RWPE1 (cell line): ENCODE data around the gene RIMBP2.
A peak's percentile ranks its signal among the peaks of the same experiment; 100 is the strongest.

ENCODE experiments used
- CTCF ChIA-PET: fragments of 350-600 bp; sonication (Branson Sonifier 250); formaldehyde crosslinking; extraction: SDS; loops from one replicate; lab custom pipeline; 2021; lab: Yijun Ruan, JAX
- POLR2A ChIA-PET: fragments of 400-600 bp; formaldehyde crosslinking; extraction: SDS; loops from one replicate; lab custom pipeline; 2020; ENCODE audit warnings: antibody characterized with exemption; ENCODE audit not compliant: low non-redundant PET; lab: Yijun Ruan, JAX
- DNase-seq: peaks from one replicate; pipeline ENCODE4 v3.0.0; 2012; ENCODE audit warnings: low spot score
- H3K27ac ChIP-seq: fragments of 450-650 bp; 2 replicates; pipeline ENCODE4 v1.5.1; 2017
- TF ChIP-seq, protein P1 (sequence below): fragments of 450-650 bp; conservative IDR thresholded peaks from 2 replicates; pipeline ENCODE4 v1.5.1; 2017; ENCODE audit warnings: low read depth, mild to moderate bottlenecking

Gene RIMBP2, protein sequence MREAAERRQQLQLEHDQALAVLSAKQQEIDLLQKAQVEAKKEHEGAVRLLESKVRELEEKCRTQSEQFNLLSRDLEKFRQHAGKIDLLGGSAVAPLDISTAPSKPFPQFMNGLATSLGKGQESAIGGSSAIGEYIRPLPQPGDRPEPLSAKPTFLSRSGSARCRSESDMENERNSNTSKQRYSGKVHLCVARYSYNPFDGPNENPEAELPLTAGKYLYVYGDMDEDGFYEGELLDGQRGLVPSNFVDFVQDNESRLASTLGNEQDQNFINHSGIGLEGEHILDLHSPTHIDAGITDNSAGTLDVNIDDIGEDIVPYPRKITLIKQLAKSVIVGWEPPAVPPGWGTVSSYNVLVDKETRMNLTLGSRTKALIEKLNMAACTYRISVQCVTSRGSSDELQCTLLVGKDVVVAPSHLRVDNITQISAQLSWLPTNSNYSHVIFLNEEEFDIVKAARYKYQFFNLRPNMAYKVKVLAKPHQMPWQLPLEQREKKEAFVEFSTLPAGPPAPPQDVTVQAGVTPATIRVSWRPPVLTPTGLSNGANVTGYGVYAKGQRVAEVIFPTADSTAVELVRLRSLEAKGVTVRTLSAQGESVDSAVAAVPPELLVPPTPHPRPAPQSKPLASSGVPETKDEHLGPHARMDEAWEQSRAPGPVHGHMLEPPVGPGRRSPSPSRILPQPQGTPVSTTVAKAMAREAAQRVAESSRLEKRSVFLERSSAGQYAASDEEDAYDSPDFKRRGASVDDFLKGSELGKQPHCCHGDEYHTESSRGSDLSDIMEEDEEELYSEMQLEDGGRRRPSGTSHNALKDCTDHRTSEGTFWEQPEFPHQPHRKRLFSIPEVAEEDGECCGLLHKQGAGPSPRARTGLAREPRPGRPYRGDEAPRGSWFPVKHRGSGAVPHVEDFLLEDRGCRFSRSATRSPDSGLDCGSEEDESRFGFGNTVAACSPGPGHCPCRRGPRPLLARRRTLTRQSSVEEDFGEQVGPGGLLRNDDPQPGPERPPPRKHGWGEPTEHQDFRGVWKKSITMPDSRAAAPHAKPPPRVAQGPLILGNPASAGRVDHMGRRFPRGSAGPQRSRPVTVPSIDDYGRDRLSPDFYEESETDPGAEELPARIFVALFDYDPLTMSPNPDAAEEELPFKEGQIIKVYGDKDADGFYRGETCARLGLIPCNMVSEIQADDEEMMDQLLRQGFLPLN (N-terminal part only)

DNA sequence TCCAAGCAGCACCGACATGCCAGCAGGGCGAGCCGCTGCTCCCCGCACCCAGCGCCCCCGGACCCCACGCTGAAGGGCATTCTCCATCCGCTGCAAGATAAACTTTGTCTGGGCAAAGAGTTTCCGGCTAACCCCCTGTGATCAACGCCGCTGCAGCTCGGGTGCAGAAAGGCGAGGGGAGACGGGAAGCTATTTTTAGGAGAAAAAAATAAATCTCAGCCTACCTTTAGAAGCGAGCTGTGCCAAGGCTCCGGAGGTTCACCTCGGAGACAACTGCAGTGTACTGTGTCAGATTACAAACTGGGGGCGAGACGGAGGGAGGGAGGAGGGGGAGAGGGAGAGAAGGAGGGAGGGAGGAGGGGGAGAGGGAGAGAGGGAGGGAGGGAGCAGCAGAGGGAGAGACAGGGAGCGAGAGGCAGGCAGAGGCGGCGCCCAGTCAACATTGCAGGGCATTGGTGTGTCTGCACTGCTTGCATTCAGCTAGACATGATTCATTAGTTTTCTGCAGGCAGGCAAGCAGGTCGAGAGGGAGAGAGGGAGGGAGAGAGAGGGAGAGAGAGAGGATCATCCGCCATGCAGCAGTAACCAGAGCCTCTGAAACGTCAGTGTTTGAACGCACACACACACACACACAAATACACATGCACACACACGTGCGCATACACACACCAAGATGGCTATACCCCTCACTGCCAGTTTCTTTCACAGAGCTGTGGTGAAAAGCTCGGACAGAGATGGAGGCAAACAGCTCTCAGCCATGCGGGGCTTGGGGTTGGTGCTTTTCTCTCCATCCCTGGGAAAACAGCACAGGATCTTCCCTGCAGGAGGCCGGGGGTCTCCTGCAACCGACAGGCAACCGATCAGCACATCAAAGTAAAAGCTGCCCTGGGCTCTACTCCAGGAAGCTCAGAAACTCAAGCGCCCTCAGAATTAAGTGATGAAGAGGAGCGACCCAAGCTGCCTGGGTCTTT lies at the start of gene RIMBP2:
Gene RIMBP2, minus strand, starts transcription at position 302 of the 971 bp plus-strand sequence. CDS start 237,286 bp downstream, outside the sequence.
- ChIA-PET POLR2A (interaction anchor here (0.7 kb wide), 1 partner anchor 11 kb away, joined by 4 read pairs; no protein-coding TSS in a partner anchor), CTCF (interaction anchor here (0.5 kb wide), 1 partner anchor 176 kb away, joined by 4 read pairs; no protein-coding TSS in a partner anchor)

DNA sequence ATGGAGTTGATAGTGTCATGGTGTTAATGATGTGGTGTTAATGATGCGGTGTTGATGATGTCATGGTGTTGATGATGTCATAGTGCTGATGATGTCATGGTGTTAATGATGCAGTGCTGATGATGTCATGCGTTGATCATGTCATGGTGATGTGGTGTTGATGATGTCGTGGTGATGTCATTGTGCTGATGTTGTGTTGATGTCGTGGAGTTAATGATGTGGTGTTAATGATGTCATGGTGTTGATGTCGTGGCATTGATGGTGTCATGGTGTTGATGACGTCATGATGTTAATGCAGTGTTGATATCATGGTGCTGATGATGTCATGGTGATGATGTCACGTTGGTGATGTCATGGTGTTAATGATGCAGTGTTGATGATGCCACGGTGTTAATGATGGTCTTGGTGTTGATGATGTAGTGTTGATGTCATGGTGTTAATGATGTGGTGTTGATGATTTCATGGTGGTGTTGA lies 49.1 kb upstream of the RIMBP2 start:
- DNase-seq, result peak; percentile 12
- ChIA-PET CTCF (no interaction called here), POLR2A (no interaction called here)
- H3K27ac ChIP-seq, result no peak overlapping the region
- TF ChIP-seq, protein P1, sequence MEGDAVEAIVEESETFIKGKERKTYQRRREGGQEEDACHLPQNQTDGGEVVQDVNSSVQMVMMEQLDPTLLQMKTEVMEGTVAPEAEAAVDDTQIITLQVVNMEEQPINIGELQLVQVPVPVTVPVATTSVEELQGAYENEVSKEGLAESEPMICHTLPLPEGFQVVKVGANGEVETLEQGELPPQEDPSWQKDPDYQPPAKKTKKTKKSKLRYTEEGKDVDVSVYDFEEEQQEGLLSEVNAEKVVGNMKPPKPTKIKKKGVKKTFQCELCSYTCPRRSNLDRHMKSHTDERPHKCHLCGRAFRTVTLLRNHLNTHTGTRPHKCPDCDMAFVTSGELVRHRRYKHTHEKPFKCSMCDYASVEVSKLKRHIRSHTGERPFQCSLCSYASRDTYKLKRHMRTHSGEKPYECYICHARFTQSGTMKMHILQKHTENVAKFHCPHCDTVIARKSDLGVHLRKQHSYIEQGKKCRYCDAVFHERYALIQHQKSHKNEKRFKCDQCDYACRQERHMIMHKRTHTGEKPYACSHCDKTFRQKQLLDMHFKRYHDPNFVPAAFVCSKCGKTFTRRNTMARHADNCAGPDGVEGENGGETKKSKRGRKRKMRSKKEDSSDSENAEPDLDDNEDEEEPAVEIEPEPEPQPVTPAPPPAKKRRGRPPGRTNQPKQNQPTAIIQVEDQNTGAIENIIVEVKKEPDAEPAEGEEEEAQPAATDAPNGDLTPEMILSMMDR, result no peak

More for the DNA sequence above, at the start of gene RIMBP2:
- peak; percentile 15 for DNase-seq
- no peak within 1 kb of the TSS for H3K27ac ChIP-seq
- TF ChIP-seq, protein P1, result no peak

DNA sequence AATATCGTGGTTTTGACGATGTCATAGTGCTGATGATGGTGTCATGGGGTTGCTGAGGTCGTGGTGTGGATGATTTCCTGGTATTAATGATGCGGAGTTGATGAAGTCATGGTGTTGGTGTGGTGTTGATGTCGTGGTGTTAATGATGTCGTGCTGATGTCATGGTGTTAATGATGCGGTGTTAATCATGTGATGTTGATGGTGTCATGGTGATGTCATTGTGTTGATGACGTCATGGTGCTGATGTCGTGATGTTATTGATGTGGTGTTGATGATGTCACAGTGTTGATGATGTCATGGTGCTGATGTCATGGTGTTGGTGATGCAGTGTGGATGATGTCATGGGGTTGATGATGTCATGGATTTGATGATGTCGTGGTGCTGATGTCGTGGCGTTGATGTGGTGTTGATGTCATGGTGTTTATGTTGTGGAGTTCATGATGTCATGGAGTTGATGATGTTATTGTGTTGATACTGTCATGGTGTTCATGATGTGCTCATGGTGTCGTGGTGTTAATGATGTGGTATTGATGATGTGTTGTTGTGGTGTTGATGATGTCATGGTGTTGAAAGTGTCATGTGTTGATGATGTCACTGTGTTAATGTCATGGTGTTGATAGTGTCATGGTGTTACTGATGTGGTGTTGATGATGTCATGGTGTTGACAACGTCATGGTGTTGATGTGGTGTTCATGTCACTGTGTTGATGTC lies 48.5 kb upstream of the RIMBP2 start:
- DNase-seq, result peak; percentile 19
- ChIA-PET POLR2A (no interaction called here), CTCF (no interaction called here)
- TF ChIP-seq, protein P1, result no peak
- H3K27ac ChIP-seq, result no peak overlapping the region

DNA sequence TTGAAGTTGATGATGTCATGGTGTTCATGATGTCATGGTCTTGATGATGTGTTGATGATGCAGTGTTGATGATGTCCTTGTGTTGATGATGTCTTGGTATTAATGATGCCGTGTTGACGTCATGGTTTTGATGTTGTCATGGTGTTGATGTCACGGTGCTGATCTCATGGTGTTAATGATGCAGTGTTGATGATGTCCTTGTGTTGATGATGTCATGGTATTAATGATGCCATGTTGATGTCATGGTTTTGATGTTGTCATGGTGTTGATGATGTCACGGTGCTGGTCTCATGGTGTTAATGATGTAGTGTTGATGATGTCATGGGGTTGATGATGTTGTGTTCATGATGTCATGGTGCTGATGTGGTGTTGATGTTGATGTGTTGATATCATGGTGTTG lies 48.0 kb upstream of the RIMBP2 start:
- TF ChIP-seq, protein P1, result no peak
- ChIA-PET POLR2A (no interaction called here), CTCF (no interaction called here)
- DNase-seq, result no peak
- H3K27ac ChIP-seq, result no peak overlapping the region

DNA sequence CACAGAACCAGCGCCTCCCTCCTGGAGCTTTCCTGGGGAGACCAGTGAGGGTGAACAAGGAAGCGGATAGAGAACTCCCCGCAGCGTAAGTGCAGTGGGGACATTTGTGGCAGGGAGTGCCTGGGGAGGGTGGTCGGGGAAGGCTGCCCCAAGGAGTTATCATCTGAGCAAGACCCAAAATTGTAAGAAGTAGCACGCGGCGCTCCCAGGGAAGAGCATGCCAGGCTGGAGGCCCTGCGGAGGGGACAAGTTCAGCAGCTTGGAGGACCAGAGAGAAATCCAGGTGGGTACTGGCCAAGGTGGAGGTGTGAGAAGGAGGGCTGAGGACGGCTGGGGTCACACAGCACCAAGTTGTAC lies 46.2 kb upstream of the RIMBP2 start:
- ChIA-PET POLR2A (no interaction called here), CTCF (interaction anchor here (0.5 to 0.7 kb wide), 4 partner anchors 65 to 352 kb away, joined by 3 to 4 read pairs (median 4); no protein-coding TSS in a partner anchor)
- no peak for DNase-seq
- TF ChIP-seq, protein P1, result no peak
- no peak overlapping the region for H3K27ac ChIP-seq
